22Rv1 (cell line): ENCODE measurements around the gene CFAP210.

Experiments
- H3K27ac ChIP-seq: fragments of 450-650 bp; 2 replicates; pipeline ENCODE4 v1.5.1; 2017
- ZFX ChIP-seq: fragments of 450-650 bp; IDR thresholded peaks from 2 replicates; pipeline ENCODE4 v1.6.1; 2017; ENCODE audit warnings: antibody characterized with exemption, borderline replicate concordance
- TF ChIP-seq, protein P1 (sequence below): fragments of 450-650 bp; IDR thresholded peaks from 2 replicates; pipeline ENCODE4 v1.5.1; 2017; ENCODE audit warnings: mild to moderate bottlenecking

Gene CFAP210

DNA sequence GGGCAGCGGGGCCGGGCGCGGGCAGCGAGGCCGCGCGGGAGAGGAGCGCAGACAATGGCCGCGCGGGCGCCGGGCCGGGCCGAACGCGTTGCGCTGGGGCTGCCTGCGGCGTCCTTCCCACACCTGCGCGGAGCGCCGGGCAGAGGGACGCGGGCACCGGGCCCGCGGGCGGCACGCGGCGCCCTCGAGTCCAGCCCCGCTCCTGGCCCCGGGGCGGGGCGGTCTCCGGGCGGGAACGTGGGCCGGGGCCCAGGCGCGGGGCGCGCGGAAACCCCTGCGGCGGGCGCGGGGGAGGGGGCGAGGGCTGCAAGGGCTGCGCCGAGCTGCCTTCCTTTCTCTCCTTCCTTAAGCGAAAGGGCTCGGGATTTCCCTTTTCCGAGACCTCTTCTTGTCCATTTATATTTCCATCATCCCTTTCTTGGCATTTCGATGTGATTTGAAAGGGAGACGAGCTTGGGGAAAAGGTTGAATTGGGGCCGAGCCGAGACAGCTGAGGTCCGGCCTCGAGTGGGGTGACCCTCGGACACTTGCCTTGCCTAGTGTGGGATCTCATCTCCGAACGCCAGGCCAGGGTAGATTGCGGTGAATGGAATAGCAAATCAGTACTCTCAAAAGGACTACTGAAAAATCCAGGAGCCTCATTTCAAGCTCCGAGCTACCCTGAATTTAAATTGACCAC lies 40.1 kb upstream of the CFAP210 start:
- H3K27ac ChIP-seq = peak overlapping the region; percentile 54
- TF ChIP-seq, protein P1, sequence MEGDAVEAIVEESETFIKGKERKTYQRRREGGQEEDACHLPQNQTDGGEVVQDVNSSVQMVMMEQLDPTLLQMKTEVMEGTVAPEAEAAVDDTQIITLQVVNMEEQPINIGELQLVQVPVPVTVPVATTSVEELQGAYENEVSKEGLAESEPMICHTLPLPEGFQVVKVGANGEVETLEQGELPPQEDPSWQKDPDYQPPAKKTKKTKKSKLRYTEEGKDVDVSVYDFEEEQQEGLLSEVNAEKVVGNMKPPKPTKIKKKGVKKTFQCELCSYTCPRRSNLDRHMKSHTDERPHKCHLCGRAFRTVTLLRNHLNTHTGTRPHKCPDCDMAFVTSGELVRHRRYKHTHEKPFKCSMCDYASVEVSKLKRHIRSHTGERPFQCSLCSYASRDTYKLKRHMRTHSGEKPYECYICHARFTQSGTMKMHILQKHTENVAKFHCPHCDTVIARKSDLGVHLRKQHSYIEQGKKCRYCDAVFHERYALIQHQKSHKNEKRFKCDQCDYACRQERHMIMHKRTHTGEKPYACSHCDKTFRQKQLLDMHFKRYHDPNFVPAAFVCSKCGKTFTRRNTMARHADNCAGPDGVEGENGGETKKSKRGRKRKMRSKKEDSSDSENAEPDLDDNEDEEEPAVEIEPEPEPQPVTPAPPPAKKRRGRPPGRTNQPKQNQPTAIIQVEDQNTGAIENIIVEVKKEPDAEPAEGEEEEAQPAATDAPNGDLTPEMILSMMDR = no peak
- no peak for TF ChIP-seq ZFX

DNA sequence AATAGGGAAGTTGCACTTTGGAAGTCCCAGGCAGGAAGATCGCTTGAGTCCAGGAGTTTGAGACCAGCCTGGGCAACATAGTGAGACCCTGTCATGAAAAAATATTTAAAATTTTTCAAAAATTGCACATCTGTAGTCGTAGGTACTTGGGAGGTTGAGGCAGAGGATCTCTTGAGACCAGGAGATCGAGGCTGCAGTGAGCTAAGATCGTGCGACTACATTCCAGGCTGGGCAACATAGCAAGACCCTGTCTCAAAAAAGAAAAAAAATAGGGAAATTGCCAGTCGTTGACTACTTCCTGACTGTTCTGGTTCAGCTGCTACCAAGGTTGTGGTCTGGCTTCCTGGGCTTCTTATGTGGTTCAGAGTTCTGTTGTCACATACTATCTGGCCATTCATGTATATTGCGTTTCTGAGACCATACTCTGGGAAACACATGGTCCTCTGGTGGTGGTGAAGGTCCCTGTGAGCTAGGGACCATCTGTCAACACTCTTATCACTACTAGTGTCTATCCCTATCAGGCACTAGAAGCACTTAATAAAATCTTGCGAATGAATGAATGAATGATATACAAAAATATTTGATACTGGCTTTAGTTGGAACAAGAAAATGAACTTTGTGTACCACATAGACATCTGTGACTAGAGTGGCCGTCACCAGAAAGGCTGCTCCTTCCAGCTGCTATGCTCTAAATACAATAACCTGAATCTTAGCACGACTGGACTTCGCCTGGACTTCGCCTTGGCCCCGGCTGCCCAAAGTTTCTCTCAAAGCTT lies 38.6 kb upstream of the CFAP210 start:
- H3K27ac ChIP-seq = no peak overlapping the region
- TF ChIP-seq ZFX = no peak
- TF ChIP-seq, protein P1 = no peak

- no peak overlapping the region for H3K27ac ChIP-seq
- TF ChIP-seq ZFX = no peak
- TF ChIP-seq, protein P1 = no peak
Measured at GRCh38 chr2:169732075-169732474, 37.9 kb upstream of the CFAP210 start.

- no peak overlapping the region for H3K27ac ChIP-seq
- TF ChIP-seq, protein P1 = no peak
- no peak for TF ChIP-seq ZFX
Measured at GRCh38 chr2:169729274-169729605, 35.0 kb upstream of the CFAP210 start.

DNA sequence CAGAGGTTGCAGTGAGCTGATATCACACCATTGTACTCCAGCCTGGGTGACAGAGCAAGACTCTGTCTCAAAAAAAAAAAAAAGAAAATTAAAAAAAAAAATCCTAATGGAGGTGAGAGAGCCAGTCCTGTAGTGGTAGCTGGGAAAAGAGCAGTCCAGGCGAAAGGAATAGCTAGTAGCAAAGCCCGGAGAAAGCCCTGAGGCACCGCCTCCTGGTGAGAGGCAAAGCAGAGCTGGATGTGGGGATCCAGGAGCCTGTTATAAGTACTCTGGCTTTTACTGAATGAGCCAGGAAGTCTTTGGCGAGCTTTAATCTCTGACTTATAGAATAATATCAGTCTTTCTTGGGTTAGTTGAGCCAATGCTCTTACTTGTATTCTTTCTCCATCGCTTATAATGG lies 32.9 kb upstream of the CFAP210 start:
- H3K27ac ChIP-seq = no peak overlapping the region
- no peak for TF ChIP-seq ZFX
- TF ChIP-seq, protein P1 = no peak

GRCh38 chr2:169721016-169721415 lies 26.8 kb upstream of the CFAP210 start:
- TF ChIP-seq, protein P1 = no peak
- no peak for TF ChIP-seq ZFX
- no peak overlapping the region for H3K27ac ChIP-seq

DNA sequence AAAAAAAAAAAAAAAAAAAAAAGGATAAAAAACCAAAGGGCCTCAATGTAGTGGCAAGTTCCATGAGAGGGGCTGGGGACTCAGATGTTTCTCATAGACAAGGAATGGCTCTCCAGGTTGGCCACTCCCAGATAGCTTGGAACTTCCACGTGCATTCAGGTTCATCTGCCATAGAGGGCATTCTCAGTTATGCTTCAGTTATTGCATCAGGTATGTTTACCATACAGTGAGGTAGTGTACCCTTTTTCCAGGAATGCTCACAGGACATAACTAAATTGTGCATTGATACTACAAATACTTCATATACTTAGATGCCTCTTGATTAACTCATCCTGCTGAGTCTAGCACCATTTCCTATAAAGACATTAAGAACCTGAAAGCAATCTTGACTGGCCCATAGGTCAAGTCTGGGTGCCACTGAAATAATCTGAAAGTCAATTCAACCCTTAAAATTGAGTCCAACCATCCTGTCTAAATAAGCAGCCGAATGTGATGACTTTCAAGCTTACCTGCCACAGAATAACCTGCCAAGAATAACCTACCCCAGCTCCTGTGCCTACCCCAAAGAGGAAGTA lies 24.8 kb upstream of the CFAP210 start:
- TF ChIP-seq, protein P1 = no peak
- TF ChIP-seq ZFX = no peak
- H3K27ac ChIP-seq = no peak overlapping the region
